Medulla oblongata (tissue), 1 donor: ENCODE results near the gene NPDC1.

ENCODE experiments used
- DNase-seq: peaks from one replicate; pipeline ENCODE4 v3.0.0-alpha.2; 2015; ENCODE audit errors: extremely low spot score

Gene NPDC1

GRCh38 chr9:137026384-137026783, 19.6 kb downstream of the NPDC1 start:
- peak; percentile 17 for DNase-seq

GRCh38 chr9:137025517-137025966, 20.4 kb downstream of the NPDC1 start:
- peak; percentile 96 for DNase-seq

GRCh38 chr9:137023583-137023991, 22.4 kb downstream of the NPDC1 start:
- DNase-seq, result peak; percentile 45

- peak; percentile 12 for DNase-seq
Measured at GRCh38 chr9:137023157-137023556, 22.8 kb downstream of the NPDC1 start.

GRCh38 chr9:137022662-137023008, 23.3 kb downstream of the NPDC1 start:
- peak; percentile 15 for DNase-seq

GRCh38 chr9:137021979-137022661, 23.9 kb downstream of the NPDC1 start:
- peak; percentile 88 for DNase-seq

- DNase-seq, result no peak
Measured at GRCh38 chr9:137021568-137021978, 24.4 kb downstream of the NPDC1 start.

GRCh38 chr9:137020771-137021567, 25.0 kb downstream of the NPDC1 start:
- no peak for DNase-seq

GRCh38 chr9:137019891-137020683, 25.9 kb downstream of the NPDC1 start:
- no peak for DNase-seq

- no peak for DNase-seq
Measured at GRCh38 chr9:137018761-137019559, 27.0 kb downstream of the NPDC1 start.

GRCh38 chr9:137017791-137018497, 28.0 kb downstream of the NPDC1 start:
- DNase-seq, result no peak

GRCh38 chr9:137017071-137017470, 28.9 kb downstream of the NPDC1 start:
- DNase-seq, result no peak

GRCh38 chr9:137016436-137016835, 29.5 kb downstream of the NPDC1 start:
- DNase-seq, result no peak

GRCh38 chr9:137015976-137016375, 30.0 kb downstream of the NPDC1 start:
- DNase-seq, result no peak

- no peak for DNase-seq
Measured at GRCh38 chr9:137015540-137015930, 30.4 kb downstream of the NPDC1 start.

GRCh38 chr9:137014776-137015539, 31.0 kb downstream of the NPDC1 start:
- DNase-seq, result no peak

- DNase-seq, result no peak
Measured at GRCh38 chr9:137014166-137014565, 31.8 kb downstream of the NPDC1 start.

GRCh38 chr9:137013571-137013940, 32.4 kb downstream of the NPDC1 start:
- no peak for DNase-seq

- no peak for DNase-seq
Measured at GRCh38 chr9:137012694-137013570, 33.0 kb downstream of the NPDC1 start.
